H1 (cell line): Measurements from ENCODE around the gene RLBP1. TPM values are rescaled to one million over a fixed set of nuclear protein-coding genes. Genes with fewer than 3 reads are reported as not detected.

Experiments
- CTCF ChIA-PET: fragments of 300-600 bp; sonication (Branson Sonifier 250); formaldehyde crosslinking; loops from one replicate; lab custom pipeline; 2021; ENCODE audit not compliant: partially characterized antibody; lab: Charles Lee
- POLR2A ChIA-PET: fragments of 300-600 bp; sonication (Branson Sonifier 250); formaldehyde crosslinking; loops from one replicate; lab custom pipeline; 2021; ENCODE audit warnings: inconsistent platforms; ENCODE audit not compliant: partially characterized antibody; lab: Charles Lee
- DNase-seq, 2 experiments: peaks; one replicate each; pipeline versions ENCODE4 v3.0.0 to v3.0.0-alpha.2; 2010 to 2022; ENCODE audit warnings: low spot score in 2 of 2, low read depth in 1 of 2, mixed read lengths in 1 of 2
- FAIRE-seq: peaks from 2 replicates; lab custom pipeline; 2011; peaks lifted over from hg19 to GRCh38; lab: Jason Lieb, UNC
- H2AFZ ChIP-seq: 2 replicates; pipeline ENCODE4 v1.8.1; 2012; ENCODE audit warnings: low read length, inconsistent platforms
- H2AK5ac ChIP-seq: 2 replicates; pipeline ENCODE4 v1.6.1; 2013; ENCODE audit warnings: low read depth, low read length
- H2BK120ac ChIP-seq: replicated peaks from 2 replicates; pipeline ENCODE3; 2013; ENCODE audit warnings: low read depth, low read length, inconsistent platforms
- H2BK12ac ChIP-seq: 2 replicates; pipeline ENCODE4 v1.6.1; 2013; ENCODE audit warnings: low read depth, low read length
- H2BK15ac ChIP-seq: 2 replicates; pipeline ENCODE4 v1.6.1; 2013; ENCODE audit warnings: low read length
- H2BK20ac ChIP-seq: 2 replicates; pipeline ENCODE4 v1.6.1; 2013; ENCODE audit warnings: low read length
- H2BK5ac ChIP-seq: 2 replicates; pipeline ENCODE4 v1.6.1; 2013; ENCODE audit warnings: low read depth, low read length
- H3K14ac ChIP-seq: 2 replicates; pipeline ENCODE4 v1.6.1; 2013; ENCODE audit warnings: inconsistent platforms; ENCODE audit not compliant: insufficient read length
- H3K18ac ChIP-seq: 2 replicates; pipeline ENCODE4 v1.6.1; 2013; ENCODE audit warnings: low read length; ENCODE audit errors: extremely low read depth
- H3K23ac ChIP-seq: 2 replicates; pipeline ENCODE4 v1.6.1; 2013; ENCODE audit warnings: inconsistent platforms; ENCODE audit not compliant: insufficient read length
- H3K23me2 ChIP-seq: 2 replicates; pipeline ENCODE4 v1.6.1; 2013; ENCODE audit warnings: low read depth, low read length
- H3K27ac ChIP-seq: 2 replicates; pipeline ENCODE4 v1.6.1; 2011; ENCODE audit warnings: low read depth, low read length, inconsistent platforms
- H3K27me3 ChIP-seq, 4 experiments: replicated peaks in 1 of 4; 1 replicate in 1 of 4; 2 replicates in 3 of 4; pipeline versions ENCODE4 v1.6.1 to v1.8.1; 2011 to 2013; ENCODE audit warnings: low read length in 3 of 4, mild to moderate bottlenecking in 3 of 4, inconsistent platforms in 2 of 4, mixed read lengths in 2 of 4, moderate library complexity in 1 of 4; ENCODE audit not compliant: control insufficient read depth in 3 of 4, insufficient read depth in 3 of 4; ENCODE audit errors: extremely low read depth in 1 of 4
- H3K36me3 ChIP-seq, 4 experiments: 2 replicates each; pipeline versions ENCODE4 v1.6.1 to v1.8.1; 2011 to 2013; ENCODE audit warnings: mild to moderate bottlenecking in 4 of 4, low read length in 3 of 4, moderate library complexity in 2 of 4, control low read depth in 1 of 4, inconsistent platforms in 1 of 4; ENCODE audit not compliant: insufficient read depth in 4 of 4, control insufficient read depth in 2 of 4
- H3K4ac ChIP-seq: replicated peaks from 2 replicates; pipeline ENCODE3; 2013; ENCODE audit warnings: low read length, low read depth, mixed read lengths, inconsistent platforms; ENCODE audit not compliant: insufficient read length
- H3K4me1 ChIP-seq, 4 experiments: replicated peaks in 1 of 4; 1 replicate in 1 of 4; 2 replicates in 3 of 4; pipeline versions ENCODE4 v1.6.1 to v1.8.1; 2011 to 2013; ENCODE audit warnings: low read length in 3 of 4, inconsistent platforms in 2 of 4, mixed read lengths in 1 of 4; ENCODE audit not compliant: insufficient read depth in 4 of 4, control insufficient read depth in 3 of 4
- H3K4me2 ChIP-seq, 2 experiments: 2 replicates each; pipeline versions ENCODE4 v1.6.1 to v1.8.1; 2011 to 2013; ENCODE audit warnings: low read depth in 2 of 2, low read length in 2 of 2, control low read depth in 1 of 2, inconsistent platforms in 1 of 2, mild to moderate bottlenecking in 1 of 2; ENCODE audit not compliant: insufficient read depth in 1 of 2
- H3K4me3 ChIP-seq, 4 experiments: fragments of 200-600, 300-600 bp in 1 of 4; sonication (generic), shearing (Covaris generic), sonication (Bioruptor Twin) in 1 of 4; 2 replicates each; pipeline versions ENCODE4 v1.5.1 to v1.8.1; 2011 to 2016; ENCODE audit warnings: low read length in 4 of 4, low read depth in 3 of 4, control low read depth in 2 of 4, inconsistent platforms in 2 of 4, mild to moderate bottlenecking in 2 of 4, mixed read lengths in 1 of 4, moderate library complexity in 1 of 4; ENCODE audit not compliant: insufficient read depth in 2 of 4; ENCODE audit errors: extremely low read depth in 1 of 4
- H3K56ac ChIP-seq: replicated peaks from 2 replicates; pipeline ENCODE3; 2013; ENCODE audit warnings: low read depth, mild to moderate bottlenecking, mixed read lengths, low read length, inconsistent platforms; ENCODE audit not compliant: insufficient read length
- H3K79me1 ChIP-seq: 2 replicates; pipeline ENCODE4 v1.6.1; 2013; ENCODE audit warnings: low read depth, low read length, control low read depth
- H3K79me2 ChIP-seq, 2 experiments: 2 replicates each; pipeline versions ENCODE4 v1.6.1 to v1.8.1; 2012 to 2013; ENCODE audit warnings: low read length in 2 of 2, mild to moderate bottlenecking in 2 of 2, inconsistent platforms in 1 of 2; ENCODE audit not compliant: insufficient read depth in 2 of 2, control insufficient read depth in 1 of 2
- H3K9ac ChIP-seq, 4 experiments: replicated peaks in 1 of 4; 1 replicate in 1 of 4; 2 replicates in 3 of 4; pipeline versions ENCODE4 v1.6.1 to v1.8.1; 2011 to 2013; ENCODE audit warnings: low read depth in 3 of 4, low read length in 3 of 4, control low read depth in 2 of 4, mild to moderate bottlenecking in 2 of 4, moderate library complexity in 2 of 4, inconsistent platforms in 1 of 4; ENCODE audit errors: extremely low read depth in 1 of 4
- H3K9me3 ChIP-seq, 2 experiments: 2 replicates each; pipeline versions ENCODE4 v1.6.1 to v1.8.1; 2012 to 2013; ENCODE audit warnings: mild to moderate bottlenecking in 2 of 2, moderate library complexity in 2 of 2, control low read depth in 1 of 2, inconsistent platforms in 1 of 2, low read depth in 1 of 2, low read length in 1 of 2, mixed read lengths in 1 of 2; ENCODE audit not compliant: insufficient read depth in 2 of 2
- H4K20me1 ChIP-seq, 2 experiments: replicated peaks in 1 of 2; 2 replicates each; pipeline versions ENCODE3 to v1.8.1; 2011 to 2013; ENCODE audit warnings: inconsistent platforms in 2 of 2, low read length in 2 of 2, mild to moderate bottlenecking in 1 of 2; ENCODE audit not compliant: insufficient read depth in 2 of 2, control insufficient read depth in 1 of 2
- H4K5ac ChIP-seq: 2 replicates; pipeline ENCODE4 v1.6.1; 2013; ENCODE audit warnings: low read length, low read depth, mixed read lengths, inconsistent platforms; ENCODE audit not compliant: insufficient read length
- H4K8ac ChIP-seq: 2 replicates; pipeline ENCODE4 v1.8.0; 2013; ENCODE audit warnings: mild to moderate bottlenecking, moderate library complexity, low read length, inconsistent platforms; ENCODE audit not compliant: insufficient read depth; ENCODE audit errors: extremely low read depth
- H4K91ac ChIP-seq: replicated peaks from 2 replicates; pipeline ENCODE3; 2013; ENCODE audit warnings: low read length, mixed read lengths, inconsistent platforms; ENCODE audit not compliant: insufficient read length
- EZH2 ChIP-seq: fragments of 200-600 bp; sonication (generic); IDR thresholded peaks from 2 replicates; pipeline ENCODE4 v1.7.1; 2012; ENCODE audit warnings: low read depth, mild to moderate bottlenecking, moderate library complexity, low read length, inconsistent platforms; ENCODE audit not compliant: severe bottlenecking
- GTF2F1 ChIP-seq: IDR thresholded peaks from 2 replicates; pipeline ENCODE4 v1.6.1; 2012; ENCODE audit warnings: low read depth, low read length, improper control_type of control experiment, borderline replicate concordance
- HDAC2 ChIP-seq, 2 experiments: fragments of 300-600 bp in 1 of 2; sonication (generic) in 1 of 2; IDR thresholded peaks; 2 replicates each; pipeline ENCODE4 v1.6.1; 2011 to 2012; ENCODE audit warnings: low read depth in 2 of 2, low read length in 2 of 2, mild to moderate bottlenecking in 2 of 2, moderate library complexity in 2 of 2, borderline replicate concordance in 1 of 2, inconsistent platforms in 1 of 2
- JUND ChIP-seq: IDR thresholded peaks from 2 replicates; pipeline ENCODE4 v1.6.1; 2011; ENCODE audit warnings: mild to moderate bottlenecking, improper control_type of control experiment, low read length
- RBBP5 ChIP-seq: IDR thresholded peaks from 2 replicates; pipeline ENCODE4 v1.7.1; 2012; ENCODE audit warnings: low read depth, mild to moderate bottlenecking, inconsistent platforms, low read length, moderate library complexity, borderline replicate concordance
- TAF1 ChIP-seq: IDR thresholded peaks from 2 replicates; pipeline ENCODE4 v1.6.1; 2011; ENCODE audit warnings: mild to moderate bottlenecking, low read depth, low read length
- TBP ChIP-seq: IDR thresholded peaks from 2 replicates; pipeline ENCODE4 v1.6.1; 2011; ENCODE audit warnings: low read depth, low read length, improper control_type of control experiment
- YY1 ChIP-seq: IDR thresholded peaks from 2 replicates; pipeline ENCODE4 v1.6.1; 2011; ENCODE audit warnings: low read depth, mild to moderate bottlenecking, low read length
- WGBS, 2 experiments: shearing (Covaris generic) in 1 of 2; methylation state at CpG; one replicate each; pipeline versions ENCODE4 v1.1.6 to v1.1.7; 2013 to 2015; ENCODE audit warnings: low lambda C conversion rate in 2 of 2, mixed read lengths in 2 of 2, inconsistent platforms in 1 of 2, low coverage in 1 of 2, missing lambda C conversion rate in 1 of 2; ENCODE audit not compliant: insufficient replicate concordance in 2 of 2, insufficient coverage in 1 of 2, insufficient read length in 1 of 2; ENCODE audit errors: extremely low coverage in 1 of 2, missing lambda C conversion rate in 1 of 2; 5-methylcytosine and 5-hydroxymethylcytosine counted together
- polyA plus RNA-seq, 7 experiments: library from polyadenylated mRNA; depleted of rRNA in 3 of 7; stranded (reverse) in 5 of 7; unstranded in 2 of 7; fragments of >200 nt in 5 of 7; fragments of 200-250 nt in 2 of 7; gene quantifications; 1 replicate in 5 of 7; 2 replicates in 1 of 7; 4 replicates in 1 of 7; pipeline versions ENCODE4 v1.2.1 to v1.2.3, GENCODE V29; 2011 to 2013; ENCODE audit warnings: missing spikeins in 2 of 7, mixed read lengths in 2 of 7
- total RNA-seq: library from RNA; stranded (reverse); fragmentation: NEBNext Ultra II Directional; extraction: Animal tissue kit (Norgen Biotek cat#: 25700); gene quantifications from 2 replicates; pipeline ENCODE4 v1.2.1, GENCODE V29; 2021
- TF ChIP-seq, protein P1 (sequence below): IDR thresholded peaks from 2 replicates; pipeline ENCODE4 v1.6.1; 2012; ENCODE audit warnings: inconsistent platforms

Gene RLBP1
- total and polyA plus RNA-seq, 2 of the 8 experiments (the other 6 are each of a cell fraction or from before 2014, with no cell fraction given): 0.05 TPM; not detected in 1

GRCh38 chr15:89198196-89198595, 23.2 kb downstream of the RLBP1 start:
- H3K18ac ChIP-seq: no peak overlapping the region
- peak overlapping the region; percentile 22 for H3K4ac ChIP-seq
- no peak overlapping the region for H3K14ac ChIP-seq
- no peak overlapping the region for H2BK120ac ChIP-seq
- peaks cover 0 to 2% of the 10 kb centered on the region in 2 experiments for H4K20me1 ChIP-seq
- H2AK5ac ChIP-seq: peak overlapping the region; percentile 94; the same call in 1 of the 2 replicates
- 83% methylated on average over 2 of the region's 2 CpGs; no CpG with 5 or more reads in 1 of the 2 experiments for WGBS, 2 experiments
- no peak overlapping the region for H3K56ac ChIP-seq
- no peak for TF ChIP-seq JUND
- TF ChIP-seq TAF1: no peak
- TF ChIP-seq, protein P1, sequence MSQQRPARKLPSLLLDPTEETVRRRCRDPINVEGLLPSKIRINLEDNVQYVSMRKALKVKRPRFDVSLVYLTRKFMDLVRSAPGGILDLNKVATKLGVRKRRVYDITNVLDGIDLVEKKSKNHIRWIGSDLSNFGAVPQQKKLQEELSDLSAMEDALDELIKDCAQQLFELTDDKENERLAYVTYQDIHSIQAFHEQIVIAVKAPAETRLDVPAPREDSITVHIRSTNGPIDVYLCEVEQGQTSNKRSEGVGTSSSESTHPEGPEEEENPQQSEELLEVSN: no peak
- TF ChIP-seq HDAC2 (IDR thresholded peaks at IDR 0.05; ENCODE audit: borderline replicate concordance in 1 of 2, low read depth in 2 of 2, low read length in 2 of 2): no peak
- TF ChIP-seq TBP: no peak
- TF ChIP-seq GTF2F1: no peak
- TF ChIP-seq RBBP5: no peak
- TF ChIP-seq EZH2: no peak
- no peak for TF ChIP-seq YY1
- H3K23ac ChIP-seq: no peak overlapping the region
- H3K27ac ChIP-seq: no peak overlapping the region
- 0 out of 2 replicates have a peak overlapping the region, but pooled peaks have one; percentile 20 for H2BK15ac ChIP-seq
- H2AFZ ChIP-seq: no peak overlapping the region
- FAIRE-seq (peak; percentile 7), DNase-seq (no peak)
- H3K23me2 ChIP-seq: no peaks in the 10 kb centered on the region
- no peaks in the 10 kb centered on the region for H3K27me3 ChIP-seq
- ChIA-PET CTCF (interaction anchor here (1.2 to 4.2 kb wide), 6 partner anchors 9 to 307 kb away, joined by 4 to 21 read pairs (median 6); partner anchors contain the start of gene FANCI), POLR2A (interaction anchor here (0.7 to 1.8 kb wide), 4 partner anchors 17 to 302 kb away, joined by 3 to 4 read pairs (median 4); partner anchors contain the start of gene HAPLN3)
- 0 out of 2 replicates have a peak overlapping the region, but pooled peaks have one; percentile 22 for H2BK5ac ChIP-seq
- H3K79me2 ChIP-seq: no peaks in the 10 kb centered on the region
- peaks cover 8 to 34% (median 15%) of the 10 kb centered on the region in 4 experiments for H3K4me1 ChIP-seq
- H4K8ac ChIP-seq: no peak overlapping the region
- H3K9ac ChIP-seq: 0 out of 7 replicates have a peak overlapping the region, but pooled peaks of 1 of the 4 experiments have one; percentile 35
- H3K9me3 ChIP-seq: no peaks in the 10 kb centered on the region
- 0 out of 2 replicates have a peak overlapping the region, but pooled peaks have one; percentile 2 for H2BK20ac ChIP-seq
- peak overlapping the region; percentile 89 for H2BK12ac ChIP-seq
- H3K4me2 ChIP-seq: peak overlapping the region in 1 of 2 experiments; percentile 8; a peak in 1 of 4 replicates
- H4K5ac ChIP-seq: no peak overlapping the region
- H3K4me3 ChIP-seq: peak overlapping the region in 1 of 4 experiments; percentile 4; a peak in 1 of 8 replicates
- no peaks in the 10 kb centered on the region for H3K79me1 ChIP-seq
- H3K36me3 ChIP-seq: no peaks in the 10 kb centered on the region; a peak in 1 of 8 replicates
- peak overlapping the region; percentile 12 for H4K91ac ChIP-seq
